ENCODE measurements around the gene SPZ1. TPM values are rescaled to one million over a fixed set of nuclear protein-coding genes. Genes with fewer than 3 reads are reported as not detected.
"Not testable (repeated sequence)": the region's sequence is repeated elsewhere in the genome, so short reads cannot be mapped to it uniquely, and the experiment has no call there.

Gene SPZ1
- total RNA-seq, 2 experiments from 2014 or later: not detected

- no peak overlapping the region for H3K27ac Mint-ChIP-seq
- intact Hi-C loops (cut with micrococcal nuclease): no loop called here
- no peak for ATAC-seq
- H3K4me1 Mint-ChIP-seq (ENCODE audit: low read depth): peaks cover 5% of the 10 kb centered on the region
- no peaks in the 10 kb centered on the region for H3K36me3 Mint-ChIP-seq (ENCODE audit: low read depth)
- DNase-seq: no peak
- no peak for TF ChIP-seq CTCF (IDR thresholded peaks at IDR 0.05)
- ChIA-PET CTCF (interaction anchor here (0.9 kb wide), 1 partner anchor 98 kb away, joined by 3 read pairs; no protein-coding TSS in a partner anchor), POLR2A (no interaction called here)
- peaks cover 5% of the 10 kb centered on the region for H3K27me3 Mint-ChIP-seq
- no peak overlapping the region for H3K4me3 Mint-ChIP-seq
- H3K9me3 Mint-ChIP-seq: no peaks in the 10 kb centered on the region
Observed at GRCh38 chr5:80343067-80343466, 23.3 kb downstream of the SPZ1 start.

GRCh38 chr5:80346055-80346454, 26.3 kb downstream of the SPZ1 start:
- intact Hi-C loops (cut with micrococcal nuclease): no loop called here
- peak; percentile 64 for DNase-seq
- H3K4me1 Mint-ChIP-seq (ENCODE audit: low read depth): peaks cover 5% of the 10 kb centered on the region
- no peak overlapping the region for H3K4me3 Mint-ChIP-seq
- peaks cover 2% of the 10 kb centered on the region for H3K27me3 Mint-ChIP-seq
- POLR2A ChIA-PET: no interaction called here
- H3K9me3 Mint-ChIP-seq: no peaks in the 10 kb centered on the region
- peak; percentile 53 for TF ChIP-seq CTCF (IDR thresholded peaks at IDR 0.05)
- peak; percentile 56 for ATAC-seq
- CTCF ChIA-PET: interaction anchor here (0.7 to 2.0 kb wide), 19 partner anchors 10 to 954 kb away, joined by 3 to 8 read pairs (median 3); no protein-coding TSS in a partner anchor
- H3K36me3 Mint-ChIP-seq (ENCODE audit: low read depth): no peaks in the 10 kb centered on the region
- H3K27ac Mint-ChIP-seq: no peak overlapping the region

GRCh38 chr5:80348171-80348570, 28.4 kb downstream of the SPZ1 start:
- DNase-seq: no peak
- Mint-ChIP-seq H3K27me3 (no peaks in the 10 kb centered on the region), H3K9me3 (no peaks in the 10 kb centered on the region), H3K4me3 (no peak overlapping the region), H3K4me1 (ENCODE audit: low read depth) (peaks cover 5% of the 10 kb centered on the region), H3K27ac (no peak overlapping the region), H3K36me3 (ENCODE audit: low read depth) (no peaks in the 10 kb centered on the region)
- POLR2A ChIA-PET: no interaction called here
- intact Hi-C loops (cut with micrococcal nuclease): no loop called here
- no peak for TF ChIP-seq CTCF (IDR thresholded peaks at IDR 0.05)
- ATAC-seq: no peak
- CTCF ChIA-PET: interaction anchor here (0.8 kb wide), 1 partner anchor 256 kb away, joined by 3 read pairs; no protein-coding TSS in a partner anchor

GRCh38 chr5:80351019-80351418, 31.2 kb downstream of the SPZ1 start:
- ATAC-seq; H3K4me1 Mint-ChIP-seq (ENCODE audit: low read depth); H3K36me3 Mint-ChIP-seq (ENCODE audit: low read depth); DNase-seq; H3K27ac Mint-ChIP-seq; H3K9me3 Mint-ChIP-seq; H3K27me3 Mint-ChIP-seq; intact Hi-C loops (cut with micrococcal nuclease); POLR2A ChIA-PET; CTCF ChIA-PET; H3K4me3 Mint-ChIP-seq: not testable (repeated sequence)

GRCh38 chr5:80355686-80356085, 35.9 kb downstream of the SPZ1 start:
- Mint-ChIP-seq H3K9me3 (no peaks in the 10 kb centered on the region), H3K4me3 (no peak overlapping the region), H3K4me1 (ENCODE audit: low read depth) (no peaks in the 10 kb centered on the region), H3K27me3 (no peaks in the 10 kb centered on the region), H3K36me3 (ENCODE audit: low read depth) (no peaks in the 10 kb centered on the region), H3K27ac (no peak overlapping the region)
- TF ChIP-seq CTCF (IDR thresholded peaks at IDR 0.05): no peak
- ATAC-seq: no peak
- CTCF ChIA-PET: no interaction called here
- intact Hi-C loops (cut with micrococcal nuclease): no loop called here
- no peak for DNase-seq
- POLR2A ChIA-PET: no interaction called here

GRCh38 chr5:80357671-80358070, 37.9 kb downstream of the SPZ1 start:
- ChIA-PET CTCF (interaction anchor here (0.7 to 1.4 kb wide), 4 partner anchors 12 to 274 kb away, joined by 3 to 5 read pairs (median 4); no protein-coding TSS in a partner anchor), POLR2A (no interaction called here)
- Mint-ChIP-seq H3K36me3 (ENCODE audit: low read depth) (no peaks in the 10 kb centered on the region), H3K9me3 (no peaks in the 10 kb centered on the region), H3K4me1 (ENCODE audit: low read depth) (no peaks in the 10 kb centered on the region), H3K4me3 (no peak overlapping the region), H3K27ac (no peak overlapping the region), H3K27me3 (no peaks in the 10 kb centered on the region)
- intact Hi-C loops (cut with micrococcal nuclease): no loop called here
- no peak for ATAC-seq
- DNase-seq: no peak
- TF ChIP-seq CTCF (IDR thresholded peaks at IDR 0.05): no peak

All from activated CD8-positive, alpha-beta T cell treated with anti-CD3 and anti-CD28 coated beads for 36 hours (primary cell).